HG03060 (cell line): ENCODE measurements around the gene SLC39A3.

ENCODE experiments used
- ATAC-seq: cut with Tn5 transposase; IDR thresholded peaks from one replicate; pipeline ENCODE4 v1.9.1; 2021; ENCODE audit warnings: low read depth, moderate number of reproducible peaks; ENCODE audit not compliant: unreplicated experiment

SLC39A3 gene

DNA sequence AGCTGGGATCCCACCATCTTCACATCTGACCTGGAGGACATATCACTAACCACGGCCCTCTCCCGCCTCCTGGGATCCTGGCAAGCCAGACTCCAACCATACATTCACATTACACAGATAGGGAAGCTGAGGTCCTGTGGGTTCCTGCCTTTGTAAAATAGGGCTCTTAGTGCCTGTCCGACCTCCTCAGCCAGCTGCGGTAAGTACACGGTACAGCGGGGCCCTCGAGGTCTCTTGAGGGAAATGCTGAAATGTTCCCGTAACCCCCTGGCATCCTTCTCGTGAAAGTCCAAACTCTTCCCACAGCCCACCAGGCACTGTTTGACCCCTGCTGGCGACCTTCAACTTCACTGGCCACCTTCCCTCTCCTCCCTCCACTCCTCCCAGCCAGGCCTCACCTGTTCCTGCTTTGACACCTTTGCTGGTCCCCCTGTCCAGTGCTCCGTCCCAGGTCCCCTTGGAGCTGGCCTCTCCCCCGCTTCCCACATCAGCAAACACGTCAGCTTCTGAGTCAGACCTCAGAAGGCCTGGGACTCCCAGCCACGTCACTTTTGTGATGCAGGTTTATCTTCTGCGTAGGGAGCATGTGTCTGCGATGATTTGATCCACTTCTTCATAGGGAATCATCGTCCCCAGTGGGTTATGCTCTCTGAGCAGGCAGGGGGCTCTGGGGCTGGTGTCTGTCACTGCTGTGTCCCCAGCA is 28.5 kb downstream of the SLC39A3 start:
- ATAC-seq: no peak

DNA sequence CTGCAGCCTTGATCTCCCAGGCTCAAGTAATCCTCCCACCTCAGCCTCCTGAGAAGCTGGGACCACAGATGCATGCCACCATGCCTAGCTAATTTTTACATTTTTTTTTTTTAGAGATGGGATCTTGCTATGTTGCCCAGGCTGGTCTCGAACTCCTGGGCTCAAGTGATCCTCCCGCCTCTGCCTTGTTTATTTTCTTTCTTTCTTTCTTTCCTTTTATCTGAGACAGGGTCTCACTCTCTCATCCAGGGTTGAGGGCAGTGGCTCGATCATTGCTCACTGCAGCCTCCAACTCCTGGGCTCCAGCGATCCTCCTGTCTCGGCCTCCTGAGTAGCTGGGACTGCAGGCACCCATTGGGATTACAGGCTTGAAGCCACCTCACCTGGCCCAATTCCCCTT is 33.6 kb downstream of the SLC39A3 start:
- ATAC-seq: no peak

DNA sequence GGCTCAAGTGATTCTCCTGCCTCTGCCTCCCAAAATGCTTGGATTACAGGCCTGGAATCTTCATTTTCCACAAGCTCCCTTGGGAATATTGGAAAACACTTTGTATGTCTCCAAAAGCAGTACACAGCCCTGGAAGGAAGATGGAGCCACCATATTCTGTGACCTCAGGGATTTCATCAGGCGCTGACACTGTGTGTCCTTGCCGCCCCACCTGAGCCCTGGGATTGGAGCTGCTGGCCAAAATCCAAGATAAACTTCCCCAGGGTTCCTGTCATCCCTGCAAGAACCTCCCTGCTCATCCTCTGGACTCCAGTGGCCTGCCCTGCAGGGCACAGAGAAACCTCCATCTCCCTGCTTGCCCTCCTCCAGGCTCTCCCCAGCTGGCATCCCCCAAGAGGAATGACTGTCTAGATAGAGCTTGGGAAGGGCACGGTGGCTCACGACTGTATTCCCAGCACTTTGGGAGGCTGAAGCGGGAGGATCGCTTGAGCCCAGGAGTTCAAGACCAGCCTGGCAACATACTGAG is 36.1 kb downstream of the SLC39A3 start:
- ATAC-seq: no peak

DNA sequence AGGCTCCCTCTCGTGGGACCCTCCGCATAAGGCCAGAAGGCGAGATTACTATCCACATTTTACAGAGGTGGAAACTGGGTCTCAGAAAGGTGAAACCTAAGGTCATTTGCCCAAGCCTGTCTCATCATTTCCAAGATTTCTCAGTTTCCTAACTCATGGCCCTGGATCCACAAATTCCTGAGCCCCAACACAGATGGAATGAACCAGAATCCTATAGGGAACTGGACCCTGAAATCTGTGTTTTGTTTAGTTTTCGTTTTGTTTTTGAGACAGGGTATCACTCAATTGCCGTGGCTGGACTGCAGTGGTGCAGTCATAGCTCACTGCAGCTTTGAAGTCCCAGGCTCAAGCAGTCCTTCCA is 36.8 kb downstream of the SLC39A3 start:
- ATAC-seq: no peak

DNA sequence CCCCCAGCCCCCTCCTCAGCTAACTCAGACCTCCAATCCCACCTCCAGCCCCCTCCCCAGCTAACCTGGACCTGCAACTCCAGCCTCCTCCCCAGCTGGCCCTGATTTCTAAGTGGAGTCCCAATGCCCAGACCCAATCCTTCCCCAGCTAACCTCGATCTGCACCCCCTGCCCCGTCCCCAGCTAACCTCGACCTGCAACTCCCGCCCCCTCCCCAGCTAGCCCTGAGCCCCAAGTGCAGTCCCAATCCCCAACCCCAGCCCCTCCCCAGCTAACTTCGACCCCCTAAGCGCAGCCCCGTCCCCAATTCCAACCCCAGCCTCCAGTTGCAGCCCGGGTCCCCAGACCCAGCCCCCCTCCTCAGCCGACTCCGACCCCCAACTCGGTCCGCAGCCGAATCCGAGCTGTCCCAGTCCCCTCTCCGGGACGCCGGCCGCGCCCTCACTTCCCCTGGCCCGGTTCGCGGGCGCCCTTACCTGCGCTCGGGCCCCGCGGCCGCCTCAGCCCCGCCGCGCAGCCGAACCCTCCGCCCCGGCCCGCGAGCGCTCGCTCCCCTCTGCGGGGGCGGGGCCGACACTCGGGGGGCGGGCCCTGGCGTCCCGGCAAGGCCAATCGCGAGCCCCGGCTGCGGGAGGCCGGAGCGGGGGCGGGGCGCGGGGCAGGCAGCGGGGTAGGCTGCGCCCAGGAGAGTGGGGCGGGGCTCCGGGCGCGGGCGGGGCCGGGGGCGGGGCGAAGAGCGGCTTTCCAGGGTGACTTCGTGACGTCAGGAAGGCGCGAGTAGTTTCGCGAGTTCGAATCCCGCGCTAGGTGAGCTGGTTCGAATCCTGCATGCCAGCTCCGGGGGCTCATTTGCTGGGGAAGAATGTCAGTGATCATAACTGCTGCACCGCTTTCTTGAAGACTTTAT is 37.4 kb downstream of the SLC39A3 start, which contains the start of gene GNG7:
Gene GNG7, minus strand, starts transcription at position 525 of the 907 bp plus-strand sequence. CDS start 182,006 bp downstream, outside the sequence.
- ATAC-seq: no peak

DNA sequence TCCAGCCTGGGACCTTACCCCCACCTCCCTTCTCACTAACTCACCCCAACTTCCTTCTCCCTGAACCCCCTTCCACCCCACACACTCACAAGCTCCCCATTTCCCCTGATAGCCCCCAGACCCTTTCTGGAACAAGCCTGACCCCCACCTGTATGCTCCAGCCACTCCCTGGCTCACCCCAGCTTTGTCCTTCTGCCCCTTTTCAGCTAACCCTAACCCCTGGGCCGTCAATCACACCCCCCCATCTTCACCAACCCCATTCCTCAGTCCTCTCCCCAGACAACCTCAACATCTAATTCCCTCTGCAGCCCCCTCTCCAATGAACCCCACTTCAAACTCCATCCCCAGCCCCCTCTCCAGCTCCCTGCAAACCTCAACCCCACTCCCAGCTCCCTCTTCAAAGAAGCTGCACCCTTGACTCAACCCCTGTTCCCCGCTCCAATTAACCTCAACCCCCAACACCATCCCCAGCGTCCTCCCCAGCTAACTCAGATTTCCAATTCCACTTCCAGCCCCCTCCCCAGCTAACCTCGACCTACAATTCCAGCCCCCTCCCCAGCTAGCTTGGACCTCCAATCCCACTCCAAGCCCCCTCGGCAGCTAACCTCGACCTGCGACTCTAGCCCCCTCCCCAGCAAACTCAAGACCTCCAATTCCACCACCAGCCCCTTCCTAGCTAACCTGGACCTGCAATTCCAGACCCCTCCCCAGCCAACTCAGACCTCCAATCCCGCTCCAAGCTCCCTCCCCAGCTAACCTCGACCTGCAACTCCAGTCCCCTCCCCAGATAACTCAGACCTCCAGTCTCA is 38.3 kb downstream of the SLC39A3 start:
- no peak for ATAC-seq

DNA sequence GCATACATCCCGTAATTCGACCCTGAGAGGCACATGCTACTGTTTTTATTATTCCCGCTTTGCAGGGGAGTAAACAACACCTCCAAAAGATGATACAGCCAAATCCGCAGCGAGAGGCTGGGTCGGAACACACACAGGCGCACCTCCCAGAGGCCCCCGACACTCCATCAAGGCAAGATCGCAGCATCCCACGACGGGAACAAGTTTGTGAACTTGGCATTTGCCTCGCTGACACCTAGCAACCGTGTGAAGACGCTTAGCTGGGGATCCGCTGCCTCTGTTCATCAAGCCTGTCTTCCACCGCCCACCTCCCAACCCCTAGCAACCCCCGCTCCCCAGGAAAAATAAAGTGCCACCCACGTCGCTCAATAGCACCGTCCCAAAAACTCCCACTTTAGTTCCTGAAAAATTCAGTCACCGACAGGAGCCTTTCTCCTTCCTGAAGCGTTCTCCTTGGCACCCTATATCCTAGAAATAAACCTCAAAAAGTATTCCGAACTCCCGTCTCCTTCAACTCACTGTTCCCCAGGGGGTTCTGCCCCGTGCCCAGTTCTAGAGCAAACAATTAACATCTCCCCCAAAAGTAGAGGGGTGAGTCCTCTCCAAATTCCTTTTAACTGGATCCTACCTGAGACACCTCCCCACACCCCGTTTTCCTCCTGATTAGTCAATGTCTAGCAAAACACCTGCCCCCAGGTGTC is 39.0 kb downstream of the SLC39A3 start:
- ATAC-seq: no peak

DNA sequence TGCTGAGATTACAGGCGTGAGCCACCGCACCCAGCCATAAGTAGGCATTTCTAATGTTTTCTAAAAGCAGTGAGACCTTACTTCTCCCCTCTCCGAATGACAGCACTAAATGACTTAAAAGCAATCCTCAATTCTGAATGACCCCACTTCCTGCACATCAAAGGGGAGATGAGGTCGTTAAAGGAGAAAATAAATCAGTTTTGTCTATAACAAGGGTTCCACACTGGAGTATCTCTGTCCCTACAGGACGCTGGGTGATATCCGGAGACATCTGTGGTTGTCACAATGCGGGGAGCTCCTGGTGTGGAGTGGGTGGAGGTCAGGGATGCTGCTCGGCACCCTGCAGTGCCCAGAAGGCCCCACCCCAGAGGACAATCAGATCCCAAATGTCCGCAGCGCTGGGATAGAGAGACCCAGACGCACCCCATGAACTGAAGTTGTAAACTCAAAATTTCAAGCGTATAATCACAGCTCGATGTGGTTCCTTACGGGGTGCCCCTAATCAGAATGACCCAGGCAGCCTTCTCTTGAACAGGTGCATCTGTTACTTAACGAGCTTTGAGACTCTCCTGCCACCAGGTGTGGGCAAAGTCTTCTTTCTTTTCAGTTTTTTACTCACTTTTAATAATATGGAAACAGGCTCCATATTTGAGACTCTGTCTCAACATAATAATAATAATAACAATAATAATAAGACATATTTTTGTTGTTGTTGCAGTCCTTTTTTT is 40.2 kb downstream of the SLC39A3 start:
- no peak for ATAC-seq

DNA sequence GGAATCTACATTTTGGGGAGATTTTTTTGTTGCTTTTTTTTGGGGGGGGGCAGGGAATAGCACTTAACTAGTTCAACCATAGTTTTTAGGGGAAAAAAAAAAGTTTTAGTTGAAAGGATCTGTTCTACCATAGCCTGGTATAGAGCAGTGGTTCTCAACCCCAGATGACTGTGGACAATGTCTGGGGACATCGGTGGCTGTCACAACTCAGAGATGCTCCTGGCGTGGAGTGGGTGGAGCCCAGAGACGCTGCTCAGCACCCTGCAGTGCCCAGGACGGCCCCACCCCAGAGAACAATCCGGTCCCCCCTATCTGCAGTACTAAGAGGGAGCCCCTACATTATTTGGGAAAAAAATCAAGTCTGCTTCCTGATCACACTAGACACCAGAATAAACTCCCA is 45.6 kb downstream of the SLC39A3 start:
- ATAC-seq: no peak

DNA sequence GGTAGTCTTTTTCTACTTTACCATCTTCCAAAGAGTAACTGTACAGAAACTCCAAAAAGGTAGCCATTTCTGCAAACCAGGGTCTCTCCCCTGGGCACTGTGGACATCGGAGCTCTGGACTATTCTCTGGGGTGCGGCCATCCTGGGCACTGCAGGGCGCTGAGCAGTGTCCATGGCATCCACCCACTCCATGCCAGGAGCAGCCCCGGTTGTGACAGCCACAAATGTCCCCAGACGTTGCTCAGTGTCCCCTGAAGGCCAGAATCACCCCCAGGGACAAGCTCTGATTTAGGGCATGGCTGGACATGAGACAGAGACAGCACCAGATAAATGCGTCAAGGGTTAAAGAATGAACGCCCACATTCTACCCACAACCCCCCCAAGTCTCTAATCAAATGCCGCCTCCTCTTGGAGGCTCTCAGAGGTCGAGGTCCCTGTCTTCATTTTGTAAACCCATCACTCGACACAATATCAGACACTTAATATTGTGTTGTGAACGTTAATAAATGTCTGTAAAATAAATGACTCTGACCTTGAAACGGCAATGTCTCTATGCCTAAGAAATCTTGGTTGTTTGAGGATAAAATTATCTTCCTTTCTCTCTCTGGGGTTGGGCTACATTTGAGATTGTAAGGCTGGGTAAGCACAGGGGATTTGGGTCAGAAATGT is 46.2 kb downstream of the SLC39A3 start:
- ATAC-seq: no peak

DNA sequence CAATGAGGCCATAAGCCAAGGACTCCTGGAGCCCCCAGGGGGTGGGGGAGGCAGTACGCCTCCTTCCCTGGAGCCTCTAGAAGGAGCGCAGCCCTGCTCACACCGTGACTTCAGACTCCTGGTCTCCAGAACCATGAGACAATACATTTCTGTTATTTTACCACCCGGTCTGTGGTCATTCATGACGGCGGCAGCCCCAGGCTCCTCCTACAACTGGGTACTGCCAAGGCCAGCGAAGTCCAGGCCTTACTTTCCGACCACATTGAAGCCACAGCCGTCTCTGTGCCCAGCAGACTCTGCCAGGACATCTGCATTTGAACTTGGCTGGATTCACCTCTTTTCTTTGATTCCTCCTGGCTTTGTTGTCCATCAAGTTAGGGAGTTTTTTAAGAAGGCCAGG is 47.9 kb downstream of the SLC39A3 start:
- no peak for ATAC-seq

DNA sequence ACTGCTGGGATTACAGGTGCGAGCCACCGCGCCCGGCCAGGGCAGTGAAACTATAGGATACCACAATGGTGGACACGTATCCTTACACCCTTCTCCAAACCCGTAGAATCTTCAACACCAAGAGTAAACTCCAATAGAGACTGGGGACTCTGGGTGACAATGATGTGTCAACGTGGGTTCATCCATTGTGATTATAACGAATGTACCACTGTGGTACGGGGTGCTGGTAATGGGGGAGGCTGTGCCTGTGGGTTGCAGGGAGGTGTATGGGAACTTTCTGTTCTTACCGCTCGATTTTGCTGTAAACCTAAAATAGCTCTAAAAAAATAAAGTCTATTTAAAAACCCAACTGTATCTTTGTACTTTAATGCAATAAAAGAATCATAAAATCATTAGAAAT is 49.0 kb downstream of the SLC39A3 start:
- ATAC-seq: no peak

DNA sequence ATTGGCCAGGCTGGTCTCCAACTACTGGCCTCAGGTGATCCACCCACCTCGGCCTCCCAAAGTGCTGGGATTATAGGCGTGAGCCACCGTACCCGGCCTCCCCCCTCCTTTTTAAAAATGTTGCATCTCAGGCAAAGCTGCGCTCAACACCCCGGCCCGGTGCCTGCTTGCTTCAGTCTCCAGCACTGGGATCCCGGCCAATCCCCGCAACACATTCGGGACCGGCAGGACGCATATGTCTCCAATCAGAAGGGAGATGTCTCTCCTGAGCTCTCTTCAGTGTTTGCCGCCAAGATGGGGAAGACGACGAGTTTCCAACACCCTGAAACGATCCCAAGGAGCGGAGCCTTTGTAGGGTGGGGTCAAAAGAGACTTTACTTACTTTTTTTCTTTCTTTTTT is 53.5 kb downstream of the SLC39A3 start:
- no peak for ATAC-seq

DNA sequence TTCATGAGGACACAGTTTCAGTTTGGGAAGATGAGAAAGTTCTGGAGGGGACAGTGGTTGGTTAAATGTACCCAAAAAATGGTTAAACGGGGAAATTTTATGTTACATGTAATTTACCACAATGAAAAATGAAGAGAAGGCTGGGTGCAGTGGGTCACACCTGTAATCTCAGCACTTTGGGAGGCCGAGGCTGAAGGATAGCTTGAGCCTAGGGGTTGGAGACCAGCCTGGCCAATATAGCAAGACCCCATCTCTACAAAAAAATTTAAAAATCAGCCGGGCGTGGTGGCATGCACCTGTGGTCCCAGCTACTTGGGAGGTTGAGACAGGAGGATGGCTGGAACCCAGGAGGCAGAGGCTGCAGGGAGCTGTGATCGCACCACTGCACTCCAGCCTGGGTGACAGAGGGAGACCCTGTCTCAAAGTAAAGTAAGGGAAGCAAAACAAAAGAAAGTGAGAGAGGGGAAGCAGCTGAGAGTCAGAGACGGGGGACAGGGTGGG is 54.6 kb downstream of the SLC39A3 start:
- ATAC-seq: no peak

DNA sequence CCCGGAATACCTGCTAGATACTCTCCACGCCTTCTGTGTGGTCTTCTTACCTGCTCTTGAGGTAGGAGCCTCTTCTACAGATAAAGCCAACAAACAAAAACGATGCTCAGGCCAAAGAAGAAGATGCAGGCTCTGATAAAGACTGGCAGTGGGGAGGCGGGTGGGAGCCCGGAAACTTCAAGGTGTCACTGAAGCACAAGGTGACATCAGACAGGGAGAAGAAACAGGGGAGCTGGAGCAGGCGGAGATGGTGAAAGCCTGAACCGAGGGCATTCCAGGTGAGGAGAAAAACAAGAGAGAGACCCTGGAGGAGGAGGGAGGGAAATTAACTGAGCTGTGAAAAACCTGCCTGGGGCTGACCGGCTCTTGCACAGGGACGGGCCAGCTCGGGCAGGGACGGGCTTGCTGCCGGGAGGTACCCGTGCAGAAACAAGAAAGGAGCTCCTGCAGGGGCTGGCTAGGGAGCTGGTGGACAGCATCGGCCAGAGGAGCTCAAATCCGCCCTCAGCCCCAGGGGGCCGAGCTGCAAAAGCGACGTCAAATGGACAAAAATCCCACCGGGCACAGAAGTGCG is 56.3 kb downstream of the SLC39A3 start:
- ATAC-seq: no peak
